ENCODE measurements around the gene TLCD5.

Gene TLCD5

DNA sequence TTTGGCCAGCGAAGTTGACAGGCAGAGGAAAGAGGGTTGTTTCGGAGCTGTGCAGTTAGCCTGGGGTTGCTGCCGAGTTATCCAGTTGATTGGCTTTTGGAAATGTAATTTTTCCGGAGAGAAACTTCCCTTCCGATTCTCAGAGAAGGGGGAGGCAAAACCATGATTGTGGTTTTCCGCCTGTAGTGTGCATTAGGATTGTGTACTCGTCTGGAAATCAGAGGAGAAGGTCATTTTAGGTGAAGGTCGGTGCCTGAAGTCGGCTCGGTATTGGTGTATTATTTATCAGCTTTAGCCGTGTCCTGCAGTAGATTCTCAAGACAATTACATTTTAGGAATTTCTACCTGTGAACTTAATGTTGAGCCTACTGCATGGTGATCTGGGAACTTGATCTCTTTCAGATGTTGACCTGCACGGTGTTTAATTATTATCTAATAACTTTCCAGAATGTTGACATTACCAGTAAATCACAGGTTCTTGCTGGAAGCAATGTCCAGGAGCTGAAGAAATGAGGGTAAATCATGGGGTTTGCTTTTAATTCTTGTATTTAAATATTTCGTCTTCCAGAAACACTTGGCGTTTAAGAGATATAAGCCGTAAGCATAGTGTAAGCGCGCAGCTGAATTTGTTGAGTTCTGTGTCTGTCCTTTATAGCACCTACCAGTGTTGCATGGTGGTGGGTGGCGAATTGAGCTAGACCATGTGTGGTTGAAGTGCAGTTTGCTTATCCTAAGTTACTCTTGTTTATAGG is 12.4 kb downstream of the TLCD5 start:
- DNase-seq (ENCODE audit: low read depth in 2 of 2): no peak

DNA sequence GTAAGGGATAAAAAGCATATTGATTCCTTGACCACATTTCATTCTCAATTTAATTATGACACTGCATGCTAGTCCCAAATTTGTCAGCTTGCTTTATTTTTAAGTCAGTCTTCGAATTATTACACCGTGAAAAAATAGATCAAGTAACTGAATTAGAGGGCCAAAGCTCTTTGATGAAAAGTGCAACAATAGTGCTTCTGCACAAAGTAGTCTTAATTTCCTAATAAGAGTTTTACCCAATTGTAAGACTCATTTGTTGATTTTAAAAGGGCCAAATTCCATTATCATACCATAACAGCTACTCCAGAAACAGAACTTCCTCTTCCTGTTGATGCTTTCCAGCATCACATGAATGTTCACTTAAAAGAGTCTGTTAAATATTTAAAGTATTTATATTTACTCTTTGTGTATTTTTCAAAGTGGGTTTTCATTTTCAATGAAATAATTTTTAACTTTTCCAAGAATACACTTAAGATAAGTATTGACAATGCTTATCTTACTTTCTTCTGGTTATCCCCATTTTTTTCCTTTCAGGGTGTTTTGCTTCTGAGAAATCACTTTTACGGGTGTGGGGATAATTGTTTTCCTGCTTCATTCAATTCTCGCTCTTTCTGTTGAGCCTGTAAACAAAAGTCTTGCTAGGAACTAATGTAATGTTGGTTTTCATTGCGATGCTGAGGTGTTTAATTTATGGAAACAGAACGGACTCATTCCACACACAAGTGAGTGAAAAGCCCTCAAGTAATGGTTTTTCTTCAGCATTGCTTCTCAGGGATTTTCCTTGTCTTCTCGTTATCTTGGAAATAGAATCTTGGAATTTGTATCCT is 13.2 kb downstream of the TLCD5 start:
- no peak for DNase-seq (ENCODE audit: low read depth in 2 of 2)

DNA sequence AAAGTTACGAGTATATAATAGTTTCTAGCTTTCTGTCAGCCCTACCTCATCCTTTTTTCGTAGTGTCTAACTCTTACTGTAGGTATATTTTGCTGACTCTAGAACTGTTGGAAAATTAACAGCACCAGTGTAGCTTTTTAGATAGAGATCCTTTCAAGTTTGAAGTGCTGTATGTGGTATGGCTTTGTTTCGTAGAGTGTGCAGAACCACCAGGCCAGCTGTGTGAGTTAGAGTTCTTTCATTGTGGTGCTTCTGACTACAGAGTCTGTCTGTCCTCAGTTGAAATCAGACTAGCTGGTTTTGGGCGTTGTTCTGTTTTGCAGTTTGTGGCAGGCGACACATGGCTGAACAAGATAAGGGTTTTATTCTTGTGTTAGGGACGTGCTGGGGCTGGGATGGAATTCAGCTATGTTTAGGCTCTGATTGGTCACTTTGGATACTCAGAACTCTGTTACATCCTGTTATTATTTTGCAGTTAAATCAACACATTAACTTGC is 14.3 kb downstream of the TLCD5 start:
- no peak for DNase-seq (ENCODE audit: low read depth in 2 of 2)

DNA sequence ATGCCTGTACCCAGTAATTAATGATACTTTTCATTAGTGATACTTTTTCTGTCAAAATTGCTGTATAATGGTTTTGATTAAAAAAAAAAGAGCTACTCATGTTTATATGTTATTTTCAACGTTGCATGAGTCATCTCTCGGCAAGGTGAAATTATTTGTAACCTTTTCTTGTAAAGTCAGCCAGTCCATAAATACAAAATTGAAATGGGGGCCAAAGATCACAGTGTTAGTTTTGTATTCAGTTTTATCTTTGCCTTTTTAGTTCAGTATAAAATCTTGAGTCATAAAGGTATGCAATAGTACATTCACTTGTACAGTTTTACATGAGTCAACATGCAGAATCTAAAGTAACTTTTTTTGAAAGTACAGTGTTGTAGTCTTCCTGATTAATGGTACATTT is 15.4 kb downstream of the TLCD5 start:
- DNase-seq (ENCODE audit: low read depth in 2 of 2): no peak

DNA sequence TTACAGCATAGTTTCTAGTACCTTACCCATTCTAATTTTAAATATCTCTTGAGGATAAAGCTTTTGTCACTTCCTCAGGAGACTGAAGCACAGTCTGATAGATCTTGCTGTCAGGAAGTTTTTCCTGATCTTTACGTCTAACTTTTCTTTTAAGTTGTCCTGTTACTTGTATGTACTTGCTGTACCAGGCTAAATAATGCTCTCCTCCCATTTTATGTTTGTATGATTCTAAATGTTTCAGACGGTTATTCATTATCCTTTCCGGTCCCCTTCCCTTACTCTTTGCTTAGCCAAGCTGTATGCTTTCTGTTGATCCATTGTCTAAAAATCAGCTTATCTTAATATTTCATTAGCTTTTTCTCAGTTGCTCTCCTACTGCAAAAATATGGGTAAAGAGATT is 17.1 kb downstream of the TLCD5 start:
- no peak for DNase-seq (ENCODE audit: low read depth in 2 of 2)

DNA sequence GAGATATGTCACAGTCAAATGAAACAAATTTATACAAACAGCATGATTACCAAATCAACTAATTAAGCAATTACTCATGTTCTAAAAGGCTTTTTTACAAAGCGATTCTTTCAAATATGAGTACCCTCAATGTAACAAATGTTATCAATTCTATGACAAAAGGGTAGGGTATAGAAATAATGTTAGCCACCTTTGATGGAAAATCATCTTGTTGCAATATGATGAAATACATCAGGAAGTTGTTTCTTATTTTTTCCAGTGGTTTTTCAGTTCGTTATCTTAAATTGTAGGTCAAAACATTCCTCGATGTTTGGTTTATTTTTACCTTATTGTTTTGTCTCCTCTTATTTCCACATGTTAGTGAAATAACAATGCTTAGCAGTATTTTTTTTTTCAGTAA is 17.6 kb downstream of the TLCD5 start:
- DNase-seq (ENCODE audit: low read depth in 2 of 2): no peak

DNA sequence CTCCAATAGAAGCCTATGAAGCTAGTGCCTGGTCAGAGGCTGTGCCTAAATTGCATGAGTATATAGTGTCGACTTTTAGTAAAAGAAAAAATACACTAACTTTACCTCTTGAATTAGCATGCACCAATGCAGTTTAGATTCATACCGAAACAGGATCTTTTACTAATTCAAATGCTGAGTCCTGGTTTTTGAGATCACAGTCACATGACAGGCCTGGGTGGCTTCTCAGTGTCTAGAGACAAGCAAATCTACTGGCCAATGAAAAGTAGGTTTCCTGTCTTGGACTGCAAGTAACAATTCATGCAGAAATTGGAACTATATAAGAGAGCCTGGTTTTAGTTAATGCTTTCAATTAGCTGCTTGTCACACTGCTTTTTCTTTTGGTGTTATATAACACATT is 18.3 kb downstream of the TLCD5 start:
- no peak for DNase-seq (ENCODE audit: low read depth in 2 of 2)

DNA sequence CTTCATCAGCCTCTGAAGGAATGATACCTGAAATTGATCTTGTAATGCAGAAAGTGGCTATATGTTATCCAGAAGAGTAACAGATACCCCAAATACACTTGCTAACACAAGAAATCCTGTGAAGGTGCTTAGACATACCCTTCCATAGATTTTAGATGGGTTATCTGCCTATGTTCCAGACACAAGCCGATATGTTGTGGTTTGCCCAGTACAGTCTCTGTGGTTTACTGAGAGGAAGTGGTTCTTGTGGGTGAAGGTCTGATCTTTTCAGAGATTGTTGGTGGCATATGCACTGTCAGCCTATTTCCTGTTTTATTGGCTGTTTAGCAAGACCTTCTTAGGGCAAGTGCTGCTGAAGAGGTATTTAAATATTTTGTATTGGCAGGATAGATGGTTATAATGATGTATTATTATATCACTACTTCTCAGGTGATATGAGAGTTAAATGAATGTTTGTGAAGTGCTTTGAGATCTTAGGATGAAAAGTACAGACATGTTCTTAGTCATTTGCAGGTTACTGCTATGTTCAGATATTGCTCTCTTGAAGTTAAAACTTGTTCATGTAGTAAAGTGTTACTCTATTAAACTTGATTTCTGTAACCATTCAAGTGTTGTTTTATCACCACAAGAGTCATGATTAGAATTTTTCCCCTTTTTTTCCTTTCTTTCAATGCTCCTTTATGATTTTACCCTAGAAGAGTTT is 19.4 kb downstream of the TLCD5 start:
- DNase-seq (ENCODE audit: low read depth in 2 of 2): no peak

DNA sequence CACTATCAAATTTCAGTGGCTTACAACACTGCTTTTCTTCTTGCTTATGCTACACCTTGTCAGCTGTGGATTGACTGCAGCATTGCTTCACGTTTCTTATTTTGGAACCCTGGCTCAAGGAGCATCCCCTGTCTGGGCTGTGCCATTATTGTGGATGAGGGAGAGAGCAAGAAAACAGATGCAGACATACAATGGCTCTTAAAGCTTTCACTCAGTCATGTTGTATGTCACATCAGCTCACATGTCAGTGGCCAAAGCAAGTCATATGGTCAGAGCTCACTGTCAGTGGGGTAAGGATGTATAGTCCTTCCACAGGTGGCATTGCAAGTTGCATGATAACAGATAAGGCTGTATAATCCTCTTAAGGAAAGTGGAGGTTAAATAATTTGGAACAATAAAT is 21.1 kb downstream of the TLCD5 start:
- no peak for DNase-seq (ENCODE audit: low read depth in 2 of 2)

DNA sequence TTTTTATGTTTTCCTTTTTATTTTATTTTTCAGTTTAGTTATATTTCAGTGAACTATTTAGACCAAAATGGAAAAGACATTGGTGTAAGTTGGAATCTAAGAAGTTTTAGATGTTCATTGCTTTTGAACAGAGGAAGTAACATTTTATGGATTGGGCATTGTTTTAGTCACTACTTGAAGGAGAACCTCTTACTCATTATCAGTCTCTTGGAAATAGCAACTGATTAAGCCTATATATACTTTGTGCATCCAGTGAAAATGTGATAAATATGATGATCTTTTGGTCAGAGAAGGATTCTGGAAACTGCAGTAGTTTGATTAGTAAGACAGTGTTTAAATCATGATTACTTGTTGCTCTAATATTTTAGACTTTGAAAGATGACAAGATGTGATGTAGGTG is 25.5 kb downstream of the TLCD5 start:
- DNase-seq (ENCODE audit: low read depth in 2 of 2): no peak

DNA sequence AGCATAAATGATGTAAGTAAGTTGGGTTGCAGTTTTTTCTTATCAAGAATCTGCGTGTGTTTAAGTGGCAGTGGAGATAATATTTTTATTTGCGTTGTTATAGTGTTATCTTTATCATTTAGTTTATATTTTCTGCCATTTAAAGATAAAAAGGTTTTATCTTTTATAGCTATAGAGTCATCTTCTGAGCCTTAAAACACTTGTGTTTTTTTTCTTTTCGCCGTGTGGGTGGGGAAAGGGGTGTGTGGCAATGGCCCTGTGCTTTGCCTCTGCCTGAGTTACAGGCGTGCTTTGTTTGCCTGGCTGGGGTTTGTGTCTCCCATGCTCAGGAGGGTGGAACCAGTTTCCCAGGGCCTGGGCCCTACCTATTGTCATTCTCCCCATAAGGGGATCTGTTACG is 27.3 kb downstream of the TLCD5 start:
- DNase-seq (ENCODE audit: low read depth in 2 of 2): no peak

DNA sequence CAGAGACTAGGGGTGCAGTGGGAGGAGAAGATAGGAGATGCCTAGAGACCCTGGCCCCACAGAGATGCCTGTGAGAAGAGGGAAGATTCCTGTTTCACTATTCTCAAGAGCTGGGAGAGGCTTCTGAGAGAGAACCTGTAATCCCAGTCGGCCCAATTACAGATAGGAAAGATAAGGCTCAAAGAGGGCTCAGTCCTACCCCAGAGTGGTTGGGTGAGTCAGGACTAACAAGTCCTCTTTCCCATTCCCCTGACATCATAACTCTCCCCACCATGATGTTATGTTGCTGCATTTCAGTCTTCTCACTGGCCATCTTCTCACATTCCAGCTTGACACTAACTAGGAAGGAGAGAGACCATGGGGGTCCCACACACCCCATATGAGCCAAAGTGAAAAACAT is 29.0 kb downstream of the TLCD5 start:
- DNase-seq (ENCODE audit: low read depth in 2 of 2): no peak

DNA sequence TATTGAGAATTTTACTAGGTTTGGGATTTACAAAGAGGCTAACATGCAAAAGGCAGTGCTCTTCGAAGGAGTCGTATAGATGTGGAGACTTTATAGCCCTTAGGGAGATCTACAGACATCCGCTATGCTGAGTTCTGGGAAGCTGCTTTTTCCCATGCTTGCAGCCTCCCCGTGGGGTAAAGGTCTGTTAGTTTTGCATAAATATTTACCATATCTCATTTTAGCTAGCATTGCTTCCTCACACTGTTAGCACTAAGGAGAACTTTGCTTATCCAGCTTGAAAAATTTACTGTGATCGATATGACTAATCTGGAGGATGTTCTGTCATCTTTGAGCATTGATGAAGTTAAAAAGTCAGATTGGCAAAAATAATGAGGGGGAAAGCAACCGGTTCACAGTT is 29.7 kb downstream of the TLCD5 start:
- no peak for DNase-seq (ENCODE audit: low read depth in 2 of 2)

DNA sequence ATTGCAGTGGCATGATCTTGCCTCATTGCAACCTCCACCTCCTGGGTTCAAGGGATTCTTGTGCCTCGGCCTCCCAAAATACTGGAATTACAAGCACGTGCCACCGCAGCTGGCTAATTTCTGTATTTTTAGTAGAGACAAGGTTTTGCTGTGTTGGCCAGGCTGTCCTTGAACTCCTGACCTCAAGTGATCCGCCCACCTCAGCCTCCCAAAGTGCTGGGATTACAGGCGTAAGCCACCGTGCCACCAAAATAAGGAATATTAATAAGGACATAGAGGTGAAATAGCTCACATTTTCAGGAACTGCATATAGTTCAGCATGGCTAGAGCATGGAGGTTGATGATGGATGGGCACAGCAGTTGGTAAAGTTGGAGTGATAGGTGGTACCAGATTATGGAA is 32.5 kb downstream of the TLCD5 start:
- no peak for DNase-seq (ENCODE audit: low read depth in 2 of 2)

DNA sequence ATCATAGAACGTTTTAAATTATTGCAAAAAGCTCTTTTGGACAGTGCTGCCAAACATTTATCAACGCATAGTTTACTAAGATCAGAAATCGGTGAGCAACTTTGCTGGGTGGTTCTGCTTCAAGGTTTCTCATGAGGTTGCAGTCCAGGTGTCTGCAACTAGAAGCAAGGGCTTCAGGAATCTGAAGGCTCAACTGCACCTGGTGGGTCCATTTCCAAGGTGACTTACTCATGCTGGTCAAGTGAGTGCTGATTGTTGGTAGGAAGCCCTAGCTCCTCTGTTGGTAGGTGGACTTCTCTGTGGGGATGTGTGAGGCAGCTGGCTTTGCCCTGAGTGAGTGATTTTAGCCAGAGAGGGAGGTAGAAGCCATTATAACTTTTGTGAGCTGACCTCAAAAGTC is 33.6 kb downstream of the TLCD5 start:
- no peak for DNase-seq (ENCODE audit: low read depth in 2 of 2)

DNA sequence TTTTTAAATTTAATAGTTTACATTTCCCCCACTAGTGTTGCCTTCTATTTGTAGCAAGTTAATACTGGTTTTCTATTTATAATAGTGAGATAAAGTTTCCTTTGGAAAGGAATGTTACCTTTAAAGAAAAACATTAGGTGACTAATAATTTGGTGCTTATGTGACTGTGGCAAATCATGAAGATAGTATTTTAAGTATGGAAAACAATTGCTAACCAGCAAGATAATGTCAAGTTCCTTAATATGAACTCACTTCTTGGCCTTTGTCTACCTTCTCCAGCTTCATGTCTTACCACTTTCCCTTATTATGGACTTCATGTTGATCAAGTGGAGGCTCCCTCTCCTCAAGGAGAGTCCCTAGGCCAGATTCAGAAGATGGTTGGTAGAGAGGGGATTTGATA is 38.3 kb downstream of the TLCD5 start:
- no peak for DNase-seq (ENCODE audit: low read depth in 2 of 2)

DNA sequence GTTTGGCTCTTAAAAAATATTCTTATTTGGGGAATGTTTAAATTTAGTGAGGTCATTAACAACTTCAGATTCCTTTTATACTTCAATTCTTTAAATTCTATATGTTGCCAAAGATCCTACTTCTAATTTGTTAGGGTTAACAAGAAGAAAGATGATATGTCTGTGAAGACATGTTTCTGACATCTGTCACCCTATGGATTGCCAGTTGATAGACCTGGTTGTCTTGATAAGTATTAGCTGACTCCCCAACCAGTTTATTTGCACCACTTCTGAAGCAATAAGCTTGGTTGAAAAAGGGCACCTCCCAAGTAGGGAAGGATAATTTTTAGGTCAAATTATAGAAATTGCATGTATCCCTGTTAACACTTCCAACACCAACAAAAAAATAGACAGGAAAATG is 40.4 kb downstream of the TLCD5 start:
- DNase-seq (ENCODE audit: low read depth in 2 of 2): no peak

DNA sequence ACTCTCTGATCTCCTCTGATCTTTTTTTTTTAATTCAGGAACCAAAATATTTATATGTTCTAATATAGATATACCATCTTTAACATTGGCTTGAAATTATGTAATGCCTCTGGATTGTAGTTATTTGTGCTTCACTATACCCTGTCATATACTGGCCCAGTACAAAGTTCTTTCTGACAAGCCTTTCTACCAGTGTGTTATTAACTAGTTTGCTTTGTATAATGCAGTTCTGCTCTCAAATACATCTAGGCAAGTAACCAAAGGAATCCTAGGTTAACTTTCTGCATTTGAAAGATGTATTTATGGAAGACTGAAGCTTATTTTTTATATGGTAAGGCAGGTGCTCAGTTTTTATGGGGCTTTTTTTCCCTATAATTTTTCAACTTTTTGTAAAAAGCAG is 47.2 kb downstream of the TLCD5 start:
- DNase-seq (ENCODE audit: low read depth in 2 of 2): no peak

DNA sequence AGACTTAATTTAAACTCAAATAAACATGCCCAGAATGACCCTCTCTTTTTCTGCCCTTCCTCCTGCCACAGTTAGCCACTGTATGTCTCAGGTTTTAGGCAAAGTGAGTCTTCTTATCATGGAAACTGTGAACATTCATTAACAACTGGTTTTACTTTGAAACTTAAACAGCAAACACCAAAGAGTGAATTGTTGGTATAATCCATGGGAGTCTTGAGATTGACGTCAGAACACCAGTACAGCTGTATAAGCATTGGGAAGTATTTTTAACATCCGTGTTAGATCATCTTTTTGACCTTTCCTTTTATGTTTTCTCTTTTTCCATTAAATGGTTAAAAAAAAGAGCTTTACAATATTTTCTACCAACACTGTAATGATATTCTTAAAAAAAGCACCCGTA is 50.0 kb downstream of the TLCD5 start:
- DNase-seq (ENCODE audit: low read depth in 2 of 2): no peak

DNA sequence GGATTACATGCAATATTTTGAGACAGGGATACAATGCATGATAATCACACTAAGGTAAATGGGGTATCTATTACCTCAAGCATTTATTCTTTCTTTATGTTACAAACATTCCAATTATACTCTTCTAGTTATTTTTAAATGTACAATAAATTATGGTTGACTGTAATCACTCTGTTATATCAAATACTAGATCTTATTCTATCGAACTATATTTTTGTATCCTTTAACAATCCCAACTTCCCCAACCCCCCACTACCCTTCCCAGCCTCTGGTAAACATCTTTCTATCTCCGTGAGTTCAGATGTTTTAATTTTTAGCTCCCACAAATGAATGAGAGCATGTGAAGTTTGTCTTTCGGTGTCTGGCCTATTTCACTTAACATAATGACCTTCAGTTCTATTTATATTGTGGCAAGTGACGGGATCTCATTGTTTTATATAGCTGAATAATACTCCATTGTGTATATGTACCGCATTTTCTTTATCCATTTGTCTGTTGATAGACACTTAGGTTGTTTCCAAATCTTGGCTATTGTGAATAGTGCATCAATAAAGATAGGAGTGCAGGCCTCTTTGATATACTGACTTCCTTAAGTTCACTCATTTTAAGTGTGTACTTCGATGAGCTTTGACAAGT is 51.6 kb downstream of the TLCD5 start:
- DNase-seq (ENCODE audit: low read depth in 2 of 2): no peak

DNA sequence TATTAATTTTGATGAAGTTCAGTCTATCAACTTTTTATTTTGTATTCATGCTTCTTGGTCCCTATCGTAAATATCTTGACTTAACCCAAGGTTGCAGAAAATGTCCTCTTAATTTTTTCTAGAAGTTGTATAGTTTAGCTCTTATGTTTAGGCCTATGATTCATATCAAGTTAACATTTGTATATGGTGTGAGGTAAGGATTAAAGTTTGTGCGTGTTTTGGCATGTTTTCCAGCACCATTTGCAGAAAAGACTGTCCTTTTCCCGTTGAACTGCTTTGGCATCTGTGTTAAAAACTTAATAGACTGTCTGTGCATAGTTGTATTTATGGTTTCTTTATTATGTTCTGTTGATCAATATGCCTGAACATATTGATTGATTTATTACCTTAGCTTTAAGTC is 53.4 kb downstream of the TLCD5 start:
- no peak for DNase-seq (ENCODE audit: low read depth in 2 of 2)

DNA sequence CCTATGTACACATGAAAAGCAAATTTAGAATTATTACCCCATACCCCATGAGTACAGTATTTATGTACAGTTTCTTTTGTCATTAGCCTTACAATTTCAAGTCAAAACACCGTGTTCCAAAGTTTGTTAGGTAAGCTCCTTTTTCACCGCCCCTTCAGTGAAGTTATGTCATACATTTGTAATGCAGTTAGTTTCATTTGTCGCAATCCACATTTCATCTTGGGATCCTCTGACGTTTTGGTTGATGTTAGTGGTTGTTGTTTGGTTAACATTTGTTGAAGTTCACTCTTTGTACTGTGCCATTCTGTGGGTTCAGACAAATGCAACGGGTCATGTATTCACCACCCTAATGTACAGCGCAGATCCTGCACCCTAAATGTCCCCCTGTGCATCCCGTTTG is 56.3 kb downstream of the TLCD5 start:
- DNase-seq (ENCODE audit: low read depth in 2 of 2): no peak

Measured in fibroblast of skin of left quadriceps (primary cell).